GM18951 (cell line): ENCODE results near the gene CT55.
"Not testable (repeated sequence)": the region's sequence is repeated elsewhere in the genome, so short reads cannot be mapped to it uniquely, and the experiment has no call there.

Experiments
- POLR2A ChIP-seq: IDR thresholded peaks from 4 replicates; pipeline ENCODE4 v1.6.1; 2011; ENCODE audit warnings: mild to moderate bottlenecking; ENCODE audit not compliant: insufficient read length, insufficient read depth; ENCODE audit errors: extremely low read depth
- in situ Hi-C: fragments of 300-500 bp; cut with MboI; formaldehyde crosslinking; loops from one replicate; pipeline ENCODE4 v1.12.0; 2022; ENCODE audit warnings: low sequenced_read_pairs, mixed read lengths, inconsistent platforms; ENCODE audit not compliant: unreplicated experiment

The CT55 gene, protein sequence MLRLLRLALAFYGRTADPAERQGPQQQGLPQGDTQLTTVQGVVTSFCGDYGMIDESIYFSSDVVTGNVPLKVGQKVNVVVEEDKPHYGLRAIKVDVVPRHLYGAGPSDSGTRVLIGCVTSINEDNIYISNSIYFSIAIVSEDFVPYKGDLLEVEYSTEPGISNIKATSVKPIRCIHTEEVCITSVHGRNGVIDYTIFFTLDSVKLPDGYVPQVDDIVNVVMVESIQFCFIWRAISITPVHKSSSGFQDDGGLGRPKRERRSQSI

DNA sequence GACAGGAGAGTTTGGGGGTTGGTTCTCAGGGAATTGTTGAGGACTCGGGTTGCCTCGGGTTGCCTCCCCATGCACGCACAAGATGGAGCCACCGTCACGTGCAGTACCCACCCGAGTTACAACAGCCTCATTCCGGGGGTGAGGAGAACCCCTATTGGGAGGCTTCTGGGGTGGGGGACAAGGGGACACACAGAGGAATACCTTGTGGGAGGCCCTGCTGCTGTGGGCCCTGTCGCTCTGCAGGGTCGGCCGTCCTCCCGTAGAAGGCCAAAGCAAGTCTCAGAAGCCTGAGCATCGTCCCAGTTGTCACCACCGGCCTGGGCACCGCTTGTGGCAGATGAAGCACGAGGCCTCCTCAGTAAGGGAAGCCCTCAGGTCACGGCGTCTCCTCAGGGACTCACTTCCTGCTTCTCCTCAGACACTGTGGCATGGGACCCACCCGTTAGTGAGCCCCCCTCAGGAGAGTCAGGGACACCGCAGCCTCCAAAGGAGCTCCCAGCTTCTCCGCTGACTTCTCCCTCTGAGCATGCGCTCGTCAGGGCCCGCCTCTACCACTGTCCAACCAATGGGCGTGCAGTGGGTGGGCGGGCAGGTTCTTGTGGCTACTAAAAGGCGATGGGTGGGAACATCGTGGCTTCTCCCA, at the start of gene CT55:
TSS of gene CT55 (minus strand) at position 522 of the 643 bp plus-strand sequence. CDS start at position 295, 227 bp downstream.
- no peak for TF ChIP-seq POLR2A
- in situ Hi-C loops: no loop called here

DNA sequence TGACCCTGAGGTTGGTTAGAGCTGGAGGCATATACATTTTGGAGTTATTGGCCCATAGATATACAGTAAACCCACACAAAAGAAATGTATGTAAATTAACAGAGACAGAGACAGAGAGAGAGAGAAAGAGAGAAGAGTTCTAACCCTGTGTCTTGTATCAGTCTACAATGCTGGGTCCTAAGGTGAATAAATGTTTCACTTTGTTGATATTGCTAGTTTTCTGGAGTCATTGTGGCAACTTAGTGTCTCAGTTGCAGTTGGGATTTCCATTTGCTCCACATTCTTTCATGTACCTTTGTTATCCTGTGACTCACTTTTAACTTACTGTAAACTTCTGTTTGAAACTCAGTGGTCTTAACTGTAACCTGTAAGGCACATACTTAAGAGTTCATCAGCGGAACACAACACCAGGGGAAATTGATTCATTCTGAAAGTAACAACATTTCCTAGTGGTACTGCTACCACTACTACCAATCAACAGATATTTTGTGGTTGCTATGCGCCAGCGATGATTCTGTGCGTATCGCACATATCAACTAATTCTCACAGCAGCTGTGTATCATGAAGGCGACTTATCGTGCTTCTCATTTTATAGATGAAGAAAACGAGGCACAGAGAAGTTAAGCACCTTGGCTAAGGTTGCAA, 42.1 kb upstream of the CT55 start:
- in situ Hi-C loops: no loop called here
- TF ChIP-seq POLR2A: no peak

DNA sequence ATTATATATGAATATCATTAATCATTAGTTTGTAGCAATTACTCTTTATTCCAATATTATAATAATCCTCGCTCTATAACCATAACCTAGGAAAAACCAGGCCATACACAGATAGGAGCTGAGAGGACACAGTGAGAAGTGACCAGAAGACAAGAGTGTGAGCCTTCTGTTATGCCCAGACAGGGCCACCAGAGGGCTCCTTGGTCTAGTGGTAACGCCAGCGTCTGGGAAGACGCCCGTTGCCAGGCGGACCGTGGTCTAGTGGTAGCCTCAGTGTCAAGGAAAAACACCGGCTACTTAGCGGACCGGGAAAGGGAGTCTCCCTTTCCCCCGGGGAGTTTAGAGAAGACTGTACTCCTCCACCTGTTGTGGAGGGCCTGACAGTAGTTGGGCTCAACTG, 35.2 kb upstream of the CT55 start:
- in situ Hi-C loops: not testable (repeated sequence)

DNA sequence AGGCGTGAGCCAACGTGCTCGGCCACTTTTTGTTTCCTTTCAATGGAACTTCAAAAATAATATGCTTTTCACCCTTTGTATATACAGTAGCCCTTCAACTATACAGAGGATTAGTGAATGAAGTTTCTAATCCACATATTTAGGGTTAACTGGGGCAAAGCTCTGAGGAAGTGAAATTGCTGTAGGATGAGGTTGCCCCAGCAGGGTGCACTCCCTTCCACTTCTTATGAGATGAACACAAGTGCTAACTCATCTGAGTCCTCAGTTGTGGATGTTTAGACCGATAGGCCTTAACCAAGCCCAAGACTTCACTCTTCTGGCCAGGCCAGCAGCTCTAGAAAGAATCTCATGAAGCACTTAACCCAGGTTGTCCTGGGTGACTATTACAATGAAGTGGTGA, 29.1 kb upstream of the CT55 start:
- no peak for TF ChIP-seq POLR2A
- in situ Hi-C loops: no loop called here

DNA sequence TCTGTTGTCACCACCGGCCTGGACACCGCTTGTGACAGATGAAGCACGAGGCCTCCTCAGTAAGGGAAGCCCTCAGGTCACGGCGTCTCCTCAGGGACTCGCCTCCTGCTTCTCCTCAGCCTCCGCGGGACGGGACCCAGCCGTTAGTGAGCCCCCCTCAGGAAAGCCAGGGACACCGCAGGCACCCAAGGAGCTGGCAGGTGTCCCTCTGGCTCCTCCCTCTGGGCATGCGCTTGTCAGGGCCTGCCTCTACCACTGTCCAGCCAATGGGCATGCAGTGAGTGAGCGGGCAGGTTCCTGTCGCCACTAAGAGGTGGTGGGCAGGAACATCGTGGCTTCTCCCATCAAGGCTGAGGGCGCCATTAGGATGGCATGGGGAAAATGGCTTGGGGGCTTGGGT, 23.5 kb upstream of the CT55 start:
- TF ChIP-seq POLR2A: no peak
- in situ Hi-C loops: no loop called here

DNA sequence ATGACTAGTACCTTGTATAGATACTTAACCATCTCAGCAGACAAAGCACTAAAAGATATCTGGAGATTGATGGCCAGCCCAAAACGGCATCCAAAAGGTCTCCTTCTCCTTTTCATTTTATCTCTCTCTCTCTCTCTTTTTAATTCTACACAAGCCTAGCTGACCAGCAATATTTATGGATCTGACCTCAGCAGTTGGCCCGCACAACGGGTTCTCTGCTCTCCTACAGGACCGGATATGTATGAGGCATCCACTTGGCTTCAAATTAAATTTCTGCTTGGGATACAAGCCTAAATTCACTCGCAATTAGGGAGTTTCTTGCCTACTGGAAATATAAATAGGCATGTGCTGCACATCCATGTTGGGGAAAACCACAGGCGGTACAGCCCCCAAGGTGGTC, 22.5 kb upstream of the CT55 start:
- in situ Hi-C loops: no loop called here
- no peak for TF ChIP-seq POLR2A

DNA sequence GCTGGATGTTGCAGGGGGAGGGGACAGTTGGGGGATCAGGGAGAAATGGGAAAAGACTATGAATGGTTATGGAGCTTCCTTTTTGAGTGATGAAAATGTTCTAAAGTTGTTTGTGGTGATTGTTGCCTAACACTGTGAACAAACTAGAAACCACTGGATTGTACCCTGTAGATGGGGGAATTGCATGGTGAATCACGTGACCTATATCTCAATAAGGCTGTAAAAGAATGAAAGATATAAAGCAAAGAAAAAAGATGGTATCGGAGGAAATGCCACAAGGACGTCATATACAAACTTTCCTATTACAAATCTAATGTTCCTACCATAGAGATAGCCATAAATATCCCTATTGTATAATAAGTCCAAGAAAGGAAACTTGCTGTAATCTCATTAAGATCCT, 20.6 kb upstream of the CT55 start:
- no peak for TF ChIP-seq POLR2A
- in situ Hi-C loops: no loop called here

DNA sequence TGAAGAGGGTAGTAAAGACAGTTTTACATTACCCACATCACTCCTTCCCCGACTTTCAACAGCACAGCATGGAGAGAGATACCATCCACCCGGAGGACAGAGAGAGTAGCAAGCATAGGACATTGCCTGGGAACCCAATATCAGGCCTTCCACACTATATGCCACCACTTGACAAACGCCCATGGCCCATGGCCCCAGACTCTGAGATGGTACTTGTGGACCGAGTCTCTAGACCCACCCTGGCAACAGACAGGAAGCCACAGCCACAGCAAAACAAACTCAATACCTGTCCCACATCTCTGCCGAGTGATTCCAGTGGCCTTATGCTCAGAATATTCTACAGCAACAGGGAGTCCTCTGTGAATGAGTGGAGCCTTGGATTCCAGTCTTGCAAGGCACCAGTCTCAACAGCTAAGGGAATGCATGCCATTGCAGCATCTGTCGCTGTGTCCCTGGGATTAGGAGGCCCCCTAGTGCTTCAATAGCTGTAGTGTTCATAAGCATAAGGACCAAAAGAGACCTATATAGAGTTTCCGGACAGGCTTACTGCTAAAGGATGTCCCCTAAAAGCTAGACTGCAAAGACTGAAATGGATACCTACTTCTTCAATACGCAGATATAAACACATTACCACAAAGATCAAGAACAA, 14.7 kb upstream of the CT55 start:
- in situ Hi-C loops: no loop called here
- no peak for TF ChIP-seq POLR2A

DNA sequence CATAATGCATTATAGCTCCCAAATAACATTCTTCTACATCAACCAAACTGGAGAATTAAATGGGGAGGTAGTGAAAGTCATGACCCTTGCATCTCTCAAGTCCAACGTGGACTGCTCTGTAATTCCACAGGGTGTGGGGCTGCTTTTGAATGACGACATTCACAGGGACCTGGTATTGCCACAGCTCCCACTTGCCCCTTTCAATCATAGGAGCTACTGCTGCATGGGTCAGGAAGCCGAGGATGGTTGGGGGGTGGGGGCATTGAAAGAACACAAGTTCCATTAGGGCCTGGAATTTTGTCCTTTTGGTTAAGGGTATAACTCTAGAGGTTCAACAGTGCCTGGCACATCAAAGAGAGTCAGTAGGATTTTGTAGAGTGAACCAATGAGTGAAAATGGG, 7.4 kb upstream of the CT55 start:
- in situ Hi-C loops: no loop called here
- no peak for TF ChIP-seq POLR2A

DNA sequence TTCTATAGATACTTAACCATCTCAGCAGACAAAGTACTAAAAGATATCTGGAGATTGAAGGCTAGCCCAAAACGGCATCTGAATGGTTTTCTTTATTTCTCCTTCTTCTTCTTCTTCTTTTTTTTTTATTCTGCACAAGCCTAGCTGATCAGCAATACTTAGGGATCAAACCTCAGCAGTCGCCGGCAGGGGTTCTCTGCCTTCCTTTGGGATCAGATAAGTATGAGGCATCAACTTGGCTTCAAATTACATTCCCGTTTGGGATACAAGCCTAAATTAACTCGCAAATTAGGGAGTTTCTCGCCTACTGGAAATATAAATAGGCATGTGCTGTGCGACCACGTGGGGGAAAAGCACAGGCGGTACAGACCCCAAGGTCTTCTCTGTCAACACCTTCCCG, 730 bp downstream of the CT55 start:
- in situ Hi-C loops: no loop called here

DNA sequence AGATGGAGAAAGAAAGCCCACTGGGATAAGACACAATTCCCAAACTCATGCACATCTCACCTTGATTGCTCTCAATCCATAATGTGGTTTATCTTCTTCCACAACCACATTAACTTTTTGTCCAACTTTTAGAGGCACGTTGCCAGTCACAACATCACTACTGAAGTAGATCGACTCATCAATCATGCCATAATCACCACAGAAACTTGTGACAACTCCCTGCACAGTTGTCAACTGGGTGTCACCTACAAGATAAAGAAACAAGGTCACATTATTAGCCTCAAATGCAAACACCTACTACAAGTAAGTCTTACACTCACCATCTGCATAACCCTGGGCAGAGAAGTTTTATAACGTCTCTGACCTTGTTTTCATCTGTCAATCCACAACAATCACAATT, 1.7 kb downstream of the CT55 start:
- in situ Hi-C loops: not testable (repeated sequence)

More for the DNA sequence above, 730 bp downstream of the CT55 start:
- TF ChIP-seq POLR2A: no peak

DNA sequence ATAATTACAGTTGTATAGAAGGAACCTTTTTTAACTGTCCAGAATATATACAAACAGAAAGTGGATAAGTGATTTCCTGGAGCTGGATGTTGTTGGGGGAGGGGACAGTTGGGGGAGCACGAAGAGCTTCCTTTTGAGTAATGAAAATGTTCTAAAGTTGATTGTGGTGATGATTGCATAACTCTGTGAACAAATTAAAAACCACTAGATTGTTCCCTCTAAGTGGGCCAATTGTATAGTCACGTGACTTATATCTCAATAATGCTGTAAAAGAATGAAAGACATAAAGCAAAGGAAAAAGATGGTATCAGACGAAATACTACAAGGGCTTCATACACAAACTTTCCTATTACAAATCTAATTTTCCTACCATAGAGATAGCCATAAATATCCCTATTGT, 2.7 kb downstream of the CT55 start:
- in situ Hi-C loops: no loop called here
- no peak for TF ChIP-seq POLR2A

DNA sequence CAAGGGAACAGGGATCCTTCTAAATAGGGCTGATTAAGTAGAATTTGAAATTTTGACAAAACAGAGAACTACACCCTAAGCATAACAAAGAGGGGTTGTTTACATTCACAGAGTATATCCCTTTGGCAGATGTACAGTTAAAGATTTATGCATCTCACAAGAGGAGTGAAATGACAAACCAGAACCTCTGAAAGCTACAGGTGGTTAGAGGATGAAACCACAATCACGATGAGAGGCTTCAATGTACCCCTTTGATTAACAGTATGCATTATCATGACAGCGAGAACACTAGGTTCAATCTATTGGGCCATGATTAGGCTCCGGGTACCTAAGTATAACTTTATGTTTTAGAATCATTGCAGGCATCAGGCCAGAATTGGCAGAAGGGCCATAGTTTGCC, 16.5 kb downstream of the CT55 start:
- in situ Hi-C loops: not testable (repeated sequence)

DNA sequence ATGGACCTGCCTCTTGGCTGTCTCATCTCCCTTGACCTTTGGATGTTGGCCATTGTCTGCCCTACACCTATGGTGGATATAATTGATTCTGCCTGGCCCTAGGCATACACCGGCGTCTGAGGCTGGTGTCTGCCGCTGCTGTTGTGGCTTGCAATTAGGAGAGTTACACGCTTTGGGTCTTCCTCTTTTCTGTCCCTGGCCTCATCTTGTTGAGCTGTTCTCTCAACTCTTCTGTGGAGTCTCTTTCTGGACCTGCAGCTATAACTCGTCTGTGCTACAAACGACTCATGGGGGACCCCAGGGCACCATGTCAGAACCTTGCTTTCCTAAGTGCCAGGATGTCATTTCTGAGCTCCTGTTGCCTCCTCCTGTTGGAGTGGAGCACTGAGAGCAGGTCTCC, 45.1 kb downstream of the CT55 start:
- in situ Hi-C loops: not testable (repeated sequence)

DNA sequence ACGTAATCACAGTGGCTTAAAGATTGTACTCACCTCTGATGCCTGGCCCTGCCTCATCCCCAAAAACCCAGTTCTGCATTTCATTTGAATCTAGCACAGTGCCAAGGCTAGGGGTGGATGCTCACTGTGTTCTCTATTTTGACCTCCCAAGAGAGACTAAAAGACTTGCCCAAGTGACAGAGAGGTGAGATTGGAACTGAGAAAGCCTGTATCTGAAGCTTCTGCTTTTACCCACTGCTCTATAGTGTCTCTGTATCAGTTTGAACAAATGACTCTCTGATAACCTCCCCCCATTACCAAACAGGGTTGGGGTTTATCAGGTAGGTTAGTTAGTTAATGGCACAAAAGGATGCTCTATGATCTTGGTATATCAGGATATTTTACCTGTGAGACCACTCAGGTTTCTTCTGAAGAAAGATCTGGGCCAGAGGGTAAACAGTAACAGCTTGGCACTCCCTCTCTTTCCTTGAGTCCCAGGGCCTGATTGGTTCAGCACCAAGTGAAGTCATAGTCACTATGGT, 51.1 kb downstream of the CT55 start, which contains the start of gene ETDB:
TSS of gene ETDB (minus strand) at position 471 of the 521 bp plus-strand sequence. CDS start 1,265 bp downstream, outside the sequence.
- in situ Hi-C loops: not testable (repeated sequence)

DNA sequence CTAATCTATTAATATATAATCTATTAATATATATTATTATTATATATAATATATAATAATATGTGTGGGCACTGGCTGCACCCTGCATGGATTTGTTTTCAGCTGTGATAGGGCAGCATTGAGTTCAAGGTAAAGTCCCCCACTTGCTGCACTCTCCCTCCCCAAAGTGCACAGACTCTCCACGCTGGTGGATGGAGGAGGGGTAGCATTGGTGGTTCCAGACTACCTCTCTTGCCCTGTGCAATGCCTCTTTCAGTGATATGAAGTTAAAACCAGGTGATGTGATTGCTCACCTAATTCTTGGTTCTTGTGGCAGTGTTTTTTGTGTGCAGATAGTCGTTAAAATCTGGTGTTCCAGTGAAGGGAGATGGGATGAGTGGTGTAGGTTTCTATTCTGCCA, 55.1 kb downstream of the CT55 start:
- in situ Hi-C loops: not testable (repeated sequence)
